RWPE1 (cell line): ENCODE data around the gene TRIM10.
"Not testable (repeated sequence)": the region's sequence is repeated elsewhere in the genome, so short reads cannot be mapped to it uniquely, and the experiment has no call there.

Experiments
- CTCF ChIA-PET: fragments of 350-600 bp; sonication (Branson Sonifier 250); formaldehyde crosslinking; extraction: SDS; loops from one replicate; lab custom pipeline; 2021; lab: Yijun Ruan, JAX
- POLR2A ChIA-PET: fragments of 400-600 bp; formaldehyde crosslinking; extraction: SDS; loops from one replicate; lab custom pipeline; 2020; ENCODE audit warnings: antibody characterized with exemption; ENCODE audit not compliant: low non-redundant PET; lab: Yijun Ruan, JAX
- DNase-seq: peaks from one replicate; pipeline ENCODE4 v3.0.0; 2012; ENCODE audit warnings: low spot score
- H3K27ac ChIP-seq: fragments of 450-650 bp; 2 replicates; pipeline ENCODE4 v1.5.1; 2017
- TF ChIP-seq, protein P1 (sequence below): fragments of 450-650 bp; conservative IDR thresholded peaks from 2 replicates; pipeline ENCODE4 v1.5.1; 2017; ENCODE audit warnings: low read depth, mild to moderate bottlenecking

The TRIM10 gene

DNA sequence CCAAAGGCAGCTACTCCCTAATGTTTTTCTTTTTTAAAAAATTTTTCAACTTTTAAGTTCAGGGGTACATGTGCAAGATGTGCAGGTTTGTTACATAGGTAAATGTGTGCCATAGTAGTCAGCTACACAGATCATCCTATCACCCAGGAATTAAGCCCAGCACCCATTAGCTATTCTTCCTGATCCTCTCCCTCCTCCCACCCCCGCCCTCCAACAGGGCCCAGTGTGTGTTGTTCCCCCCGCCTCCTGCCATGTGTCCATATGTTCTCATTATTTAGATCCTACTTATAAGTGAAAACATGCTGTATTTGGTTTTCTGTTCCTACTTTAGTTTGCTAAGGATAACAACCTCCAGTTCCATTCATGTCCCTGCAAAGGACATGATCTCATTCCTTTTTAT, 14.8 kb upstream of the TRIM10 start:
- TF ChIP-seq, protein P1, sequence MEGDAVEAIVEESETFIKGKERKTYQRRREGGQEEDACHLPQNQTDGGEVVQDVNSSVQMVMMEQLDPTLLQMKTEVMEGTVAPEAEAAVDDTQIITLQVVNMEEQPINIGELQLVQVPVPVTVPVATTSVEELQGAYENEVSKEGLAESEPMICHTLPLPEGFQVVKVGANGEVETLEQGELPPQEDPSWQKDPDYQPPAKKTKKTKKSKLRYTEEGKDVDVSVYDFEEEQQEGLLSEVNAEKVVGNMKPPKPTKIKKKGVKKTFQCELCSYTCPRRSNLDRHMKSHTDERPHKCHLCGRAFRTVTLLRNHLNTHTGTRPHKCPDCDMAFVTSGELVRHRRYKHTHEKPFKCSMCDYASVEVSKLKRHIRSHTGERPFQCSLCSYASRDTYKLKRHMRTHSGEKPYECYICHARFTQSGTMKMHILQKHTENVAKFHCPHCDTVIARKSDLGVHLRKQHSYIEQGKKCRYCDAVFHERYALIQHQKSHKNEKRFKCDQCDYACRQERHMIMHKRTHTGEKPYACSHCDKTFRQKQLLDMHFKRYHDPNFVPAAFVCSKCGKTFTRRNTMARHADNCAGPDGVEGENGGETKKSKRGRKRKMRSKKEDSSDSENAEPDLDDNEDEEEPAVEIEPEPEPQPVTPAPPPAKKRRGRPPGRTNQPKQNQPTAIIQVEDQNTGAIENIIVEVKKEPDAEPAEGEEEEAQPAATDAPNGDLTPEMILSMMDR: no peak
- POLR2A ChIA-PET: no interaction called here
- no peak overlapping the region for H3K27ac ChIP-seq
- no peak for DNase-seq
- CTCF ChIA-PET: no interaction called here

GRCh38 chr6:30172681-30173080, 11.7 kb upstream of the TRIM10 start:
- ChIA-PET POLR2A (no interaction called here), CTCF (interaction anchor here (2.4 kb wide), 1 partner anchor 70 kb away, joined by 8 read pairs; no protein-coding TSS in a partner anchor)
- no peak overlapping the region for H3K27ac ChIP-seq
- no peak for DNase-seq
- TF ChIP-seq, protein P1: no peak

DNA sequence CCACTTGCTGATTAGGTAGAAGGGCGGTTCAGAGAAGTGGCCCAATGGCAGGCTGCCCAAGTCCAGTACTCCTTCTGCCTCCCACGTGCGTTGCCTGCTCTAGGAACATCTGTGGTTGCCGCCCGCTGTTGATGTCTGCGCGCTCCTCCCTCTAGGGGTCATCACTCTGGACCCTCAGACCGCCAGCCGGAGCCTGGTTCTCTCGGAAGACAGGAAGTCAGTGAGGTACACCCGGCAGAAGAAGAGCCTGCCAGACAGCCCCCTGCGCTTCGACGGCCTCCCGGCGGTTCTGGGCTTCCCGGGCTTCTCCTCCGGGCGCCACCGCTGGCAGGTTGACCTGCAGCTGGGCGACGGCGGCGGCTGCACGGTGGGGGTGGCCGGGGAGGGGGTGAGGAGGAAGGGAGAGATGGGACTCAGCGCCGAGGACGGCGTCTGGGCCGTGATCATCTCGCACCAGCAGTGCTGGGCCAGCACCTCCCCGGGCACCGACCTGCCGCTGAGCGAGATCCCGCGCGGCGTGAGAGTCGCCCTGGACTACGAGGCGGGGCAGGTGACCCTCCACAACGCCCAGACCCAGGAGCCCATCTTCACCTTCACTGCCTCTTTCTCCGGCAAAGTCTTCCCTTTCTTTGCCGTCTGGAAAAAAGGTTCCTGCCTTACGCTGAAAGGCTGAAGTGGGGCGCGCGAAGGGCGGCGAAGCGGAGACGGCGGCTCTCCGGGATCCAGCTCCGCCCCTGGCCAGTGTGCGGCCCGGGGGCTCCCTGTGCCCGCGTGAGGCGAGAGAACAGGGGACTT, 10.9 kb upstream of the TRIM10 start:
- H3K27ac ChIP-seq: no peak overlapping the region
- ChIA-PET CTCF (interaction anchor here (2.4 kb wide), 1 partner anchor 69 kb away, joined by 8 read pairs; no protein-coding TSS in a partner anchor), POLR2A (no interaction called here)
- no peak for DNase-seq
- TF ChIP-seq, protein P1: no peak

GRCh38 chr6:30169658-30170614, 8.9 kb upstream of the TRIM10 start:
- peak; percentile 62 for DNase-seq
- POLR2A ChIA-PET: no interaction called here
- TF ChIP-seq, protein P1: peak; percentile 85
- H3K27ac ChIP-seq: no peak overlapping the region
- CTCF ChIA-PET: interaction anchor here (0.6 to 0.7 kb wide), 5 partner anchors 54 to 309 kb away, joined by 3 to 4 read pairs (median 3); no protein-coding TSS in a partner anchor

GRCh38 chr6:30168741-30169140, 7.7 kb upstream of the TRIM10 start:
- H3K27ac ChIP-seq: no peak overlapping the region
- no peak for DNase-seq
- ChIA-PET POLR2A (no interaction called here), CTCF (interaction anchor here (2.0 kb wide), 1 partner anchor 65 kb away, joined by 27 read pairs; no protein-coding TSS in a partner anchor)
- TF ChIP-seq, protein P1: no peak

DNA sequence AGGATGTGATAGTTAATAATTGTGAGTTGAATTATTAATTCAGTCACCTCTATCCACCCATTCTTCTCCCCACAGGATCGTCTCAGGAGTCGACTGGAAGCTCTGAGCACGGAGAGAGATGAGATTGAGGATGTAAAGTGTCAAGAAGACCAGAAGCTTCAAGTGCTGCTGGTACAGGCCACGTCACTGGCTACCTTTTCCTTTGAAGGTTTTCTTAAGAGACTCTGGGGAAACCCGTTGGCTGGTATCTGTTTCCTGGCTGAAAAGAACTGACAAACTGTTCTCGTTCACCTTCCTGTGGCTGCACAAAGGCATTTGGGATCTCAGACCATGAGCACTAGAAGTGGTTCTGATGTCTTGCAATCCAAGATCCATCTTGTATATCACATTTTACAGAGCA, 6.1 kb upstream of the TRIM10 start:
- no peak for DNase-seq
- ChIA-PET POLR2A (no interaction called here), CTCF (interaction anchor here (0.6 to 2.0 kb wide), 5 partner anchors 18 to 537 kb away, joined by 3 to 27 read pairs (median 3); no protein-coding TSS in a partner anchor)
- H3K27ac ChIP-seq: no peak overlapping the region
- TF ChIP-seq, protein P1: no peak

GRCh38 chr6:30165238-30165637, 4.2 kb upstream of the TRIM10 start:
- H3K27ac ChIP-seq, DNase-seq, POLR2A ChIA-PET: not testable (repeated sequence)
- CTCF ChIA-PET: interaction anchor here (0.6 kb wide), 1 partner anchor 427 kb away, joined by 4 read pairs; no protein-coding TSS in a partner anchor
